Measurements from ENCODE around the gene ZBTB7B. TPM values are rescaled to one million over a fixed set of nuclear protein-coding genes. Genes with fewer than 3 reads are reported as not detected.
A peak's percentile ranks its signal among the peaks of the same experiment; 100 is the strongest.

Gene ZBTB7B
- total and polyA plus RNA-seq, 9 of the 15 experiments (the other 6 are each of a cell fraction or from before 2014, with no cell fraction given) = 0.04 to 46.5 (median 15.2) TPM

DNA sequence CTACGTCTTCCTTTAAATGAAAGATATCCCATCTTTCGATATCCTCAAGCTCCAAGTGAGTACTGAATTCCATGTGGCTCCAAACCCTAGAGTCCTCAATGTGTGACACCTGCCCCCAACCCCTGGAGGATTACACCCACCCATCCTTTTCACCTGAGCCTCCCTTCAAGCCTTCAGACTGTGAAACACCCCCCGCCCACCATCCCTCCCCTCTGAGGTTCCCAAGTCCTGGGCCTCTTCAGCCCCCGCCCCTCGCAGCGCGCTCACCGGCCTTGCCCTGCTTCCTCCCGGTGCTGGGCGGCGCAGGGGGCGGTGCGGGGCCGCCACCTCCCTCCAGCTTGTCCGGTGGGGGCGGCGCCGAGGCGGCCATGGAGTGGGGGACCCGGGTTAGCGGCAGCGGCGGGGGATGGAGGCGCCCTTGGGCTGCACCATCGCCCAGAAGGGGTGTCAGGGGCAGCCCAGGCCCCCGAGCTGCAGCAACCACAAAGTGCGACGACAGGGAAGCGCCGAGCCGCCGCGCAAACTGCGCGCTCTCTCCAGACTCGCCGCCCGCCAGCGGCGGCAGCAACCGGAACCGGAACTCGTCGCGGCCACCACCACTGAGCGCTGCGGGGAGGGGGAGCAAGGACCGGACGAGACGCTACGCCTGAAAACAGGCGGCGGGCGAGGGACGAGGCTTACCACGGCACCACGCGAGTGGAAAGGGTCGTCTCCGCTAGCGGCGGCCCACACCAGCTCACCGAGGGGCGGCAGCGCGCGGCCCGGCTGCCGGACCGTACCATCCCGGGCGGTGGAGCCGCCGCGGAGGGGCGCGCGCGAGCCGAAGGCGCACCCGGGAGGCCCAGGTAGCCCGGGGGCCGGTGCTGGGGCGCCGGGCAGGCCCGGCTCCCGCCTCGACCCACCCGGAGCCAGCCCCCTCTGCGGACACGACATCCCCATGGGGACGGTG lies 41.1 kb upstream of the ZBTB7B start, which contains the start of gene PYGO2 (continued):
- TF ChIP-seq, protein P1, sequence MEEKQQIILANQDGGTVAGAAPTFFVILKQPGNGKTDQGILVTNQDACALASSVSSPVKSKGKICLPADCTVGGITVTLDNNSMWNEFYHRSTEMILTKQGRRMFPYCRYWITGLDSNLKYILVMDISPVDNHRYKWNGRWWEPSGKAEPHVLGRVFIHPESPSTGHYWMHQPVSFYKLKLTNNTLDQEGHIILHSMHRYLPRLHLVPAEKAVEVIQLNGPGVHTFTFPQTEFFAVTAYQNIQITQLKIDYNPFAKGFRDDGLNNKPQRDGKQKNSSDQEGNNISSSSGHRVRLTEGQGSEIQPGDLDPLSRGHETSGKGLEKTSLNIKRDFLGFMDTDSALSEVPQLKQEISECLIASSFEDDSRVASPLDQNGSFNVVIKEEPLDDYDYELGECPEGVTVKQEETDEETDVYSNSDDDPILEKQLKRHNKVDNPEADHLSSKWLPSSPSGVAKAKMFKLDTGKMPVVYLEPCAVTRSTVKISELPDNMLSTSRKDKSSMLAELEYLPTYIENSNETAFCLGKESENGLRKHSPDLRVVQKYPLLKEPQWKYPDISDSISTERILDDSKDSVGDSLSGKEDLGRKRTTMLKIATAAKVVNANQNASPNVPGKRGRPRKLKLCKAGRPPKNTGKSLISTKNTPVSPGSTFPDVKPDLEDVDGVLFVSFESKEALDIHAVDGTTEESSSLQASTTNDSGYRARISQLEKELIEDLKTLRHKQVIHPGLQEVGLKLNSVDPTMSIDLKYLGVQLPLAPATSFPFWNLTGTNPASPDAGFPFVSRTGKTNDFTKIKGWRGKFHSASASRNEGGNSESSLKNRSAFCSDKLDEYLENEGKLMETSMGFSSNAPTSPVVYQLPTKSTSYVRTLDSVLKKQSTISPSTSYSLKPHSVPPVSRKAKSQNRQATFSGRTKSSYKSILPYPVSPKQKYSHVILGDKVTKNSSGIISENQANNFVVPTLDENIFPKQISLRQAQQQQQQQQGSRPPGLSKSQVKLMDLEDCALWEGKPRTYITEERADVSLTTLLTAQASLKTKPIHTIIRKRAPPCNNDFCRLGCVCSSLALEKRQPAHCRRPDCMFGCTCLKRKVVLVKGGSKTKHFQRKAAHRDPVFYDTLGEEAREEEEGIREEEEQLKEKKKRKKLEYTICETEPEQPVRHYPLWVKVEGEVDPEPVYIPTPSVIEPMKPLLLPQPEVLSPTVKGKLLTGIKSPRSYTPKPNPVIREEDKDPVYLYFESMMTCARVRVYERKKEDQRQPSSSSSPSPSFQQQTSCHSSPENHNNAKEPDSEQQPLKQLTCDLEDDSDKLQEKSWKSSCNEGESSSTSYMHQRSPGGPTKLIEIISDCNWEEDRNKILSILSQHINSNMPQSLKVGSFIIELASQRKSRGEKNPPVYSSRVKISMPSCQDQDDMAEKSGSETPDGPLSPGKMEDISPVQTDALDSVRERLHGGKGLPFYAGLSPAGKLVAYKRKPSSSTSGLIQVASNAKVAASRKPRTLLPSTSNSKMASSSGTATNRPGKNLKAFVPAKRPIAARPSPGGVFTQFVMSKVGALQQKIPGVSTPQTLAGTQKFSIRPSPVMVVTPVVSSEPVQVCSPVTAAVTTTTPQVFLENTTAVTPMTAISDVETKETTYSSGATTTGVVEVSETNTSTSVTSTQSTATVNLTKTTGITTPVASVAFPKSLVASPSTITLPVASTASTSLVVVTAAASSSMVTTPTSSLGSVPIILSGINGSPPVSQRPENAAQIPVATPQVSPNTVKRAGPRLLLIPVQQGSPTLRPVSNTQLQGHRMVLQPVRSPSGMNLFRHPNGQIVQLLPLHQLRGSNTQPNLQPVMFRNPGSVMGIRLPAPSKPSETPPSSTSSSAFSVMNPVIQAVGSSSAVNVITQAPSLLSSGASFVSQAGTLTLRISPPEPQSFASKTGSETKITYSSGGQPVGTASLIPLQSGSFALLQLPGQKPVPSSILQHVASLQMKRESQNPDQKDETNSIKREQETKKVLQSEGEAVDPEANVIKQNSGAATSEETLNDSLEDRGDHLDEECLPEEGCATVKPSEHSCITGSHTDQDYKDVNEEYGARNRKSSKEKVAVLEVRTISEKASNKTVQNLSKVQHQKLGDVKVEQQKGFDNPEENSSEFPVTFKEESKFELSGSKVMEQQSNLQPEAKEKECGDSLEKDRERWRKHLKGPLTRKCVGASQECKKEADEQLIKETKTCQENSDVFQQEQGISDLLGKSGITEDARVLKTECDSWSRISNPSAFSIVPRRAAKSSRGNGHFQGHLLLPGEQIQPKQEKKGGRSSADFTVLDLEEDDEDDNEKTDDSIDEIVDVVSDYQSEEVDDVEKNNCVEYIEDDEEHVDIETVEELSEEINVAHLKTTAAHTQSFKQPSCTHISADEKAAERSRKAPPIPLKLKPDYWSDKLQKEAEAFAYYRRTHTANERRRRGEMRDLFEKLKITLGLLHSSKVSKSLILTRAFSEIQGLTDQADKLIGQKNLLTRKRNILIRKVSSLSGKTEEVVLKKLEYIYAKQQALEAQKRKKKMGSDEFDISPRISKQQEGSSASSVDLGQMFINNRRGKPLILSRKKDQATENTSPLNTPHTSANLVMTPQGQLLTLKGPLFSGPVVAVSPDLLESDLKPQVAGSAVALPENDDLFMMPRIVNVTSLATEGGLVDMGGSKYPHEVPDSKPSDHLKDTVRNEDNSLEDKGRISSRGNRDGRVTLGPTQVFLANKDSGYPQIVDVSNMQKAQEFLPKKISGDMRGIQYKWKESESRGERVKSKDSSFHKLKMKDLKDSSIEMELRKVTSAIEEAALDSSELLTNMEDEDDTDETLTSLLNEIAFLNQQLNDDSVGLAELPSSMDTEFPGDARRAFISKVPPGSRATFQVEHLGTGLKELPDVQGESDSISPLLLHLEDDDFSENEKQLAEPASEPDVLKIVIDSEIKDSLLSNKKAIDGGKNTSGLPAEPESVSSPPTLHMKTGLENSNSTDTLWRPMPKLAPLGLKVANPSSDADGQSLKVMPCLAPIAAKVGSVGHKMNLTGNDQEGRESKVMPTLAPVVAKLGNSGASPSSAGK (IDR thresholded peaks at IDR 0.05) = no peak
- TF ChIP-seq ZNF75A (CRISPR knock-in tag; IDR thresholded peaks at IDR 0.05) = peak; percentile 23; the same call in 1 of the 2 replicates
- TF ChIP-seq, protein P2, sequence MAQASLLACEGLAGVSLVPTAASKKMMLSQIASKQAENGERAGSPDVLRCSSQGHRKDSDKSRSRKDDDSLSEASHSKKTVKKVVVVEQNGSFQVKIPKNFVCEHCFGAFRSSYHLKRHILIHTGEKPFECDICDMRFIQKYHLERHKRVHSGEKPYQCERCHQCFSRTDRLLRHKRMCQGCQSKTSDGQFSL (CRISPR knock-in tag; IDR thresholded peaks at IDR 0.05) = no peak
- TF ChIP-seq, protein P2 (tag; IDR thresholded peaks at IDR 0.05) = peak in 1 of 2 experiments; percentile 19; a peak in 1 of 4 replicates
- TF ChIP-seq, protein P3, sequence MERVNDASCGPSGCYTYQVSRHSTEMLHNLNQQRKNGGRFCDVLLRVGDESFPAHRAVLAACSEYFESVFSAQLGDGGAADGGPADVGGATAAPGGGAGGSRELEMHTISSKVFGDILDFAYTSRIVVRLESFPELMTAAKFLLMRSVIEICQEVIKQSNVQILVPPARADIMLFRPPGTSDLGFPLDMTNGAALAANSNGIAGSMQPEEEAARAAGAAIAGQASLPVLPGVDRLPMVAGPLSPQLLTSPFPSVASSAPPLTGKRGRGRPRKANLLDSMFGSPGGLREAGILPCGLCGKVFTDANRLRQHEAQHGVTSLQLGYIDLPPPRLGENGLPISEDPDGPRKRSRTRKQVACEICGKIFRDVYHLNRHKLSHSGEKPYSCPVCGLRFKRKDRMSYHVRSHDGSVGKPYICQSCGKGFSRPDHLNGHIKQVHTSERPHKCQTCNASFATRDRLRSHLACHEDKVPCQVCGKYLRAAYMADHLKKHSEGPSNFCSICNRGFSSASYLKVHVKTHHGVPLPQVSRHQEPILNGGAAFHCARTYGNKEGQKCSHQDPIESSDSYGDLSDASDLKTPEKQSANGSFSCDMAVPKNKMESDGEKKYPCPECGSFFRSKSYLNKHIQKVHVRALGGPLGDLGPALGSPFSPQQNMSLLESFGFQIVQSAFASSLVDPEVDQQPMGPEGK (CRISPR knock-in tag; IDR thresholded peaks at IDR 0.05; ENCODE audit: borderline replicate concordance) = no peak
- TF ChIP-seq, protein P4, sequence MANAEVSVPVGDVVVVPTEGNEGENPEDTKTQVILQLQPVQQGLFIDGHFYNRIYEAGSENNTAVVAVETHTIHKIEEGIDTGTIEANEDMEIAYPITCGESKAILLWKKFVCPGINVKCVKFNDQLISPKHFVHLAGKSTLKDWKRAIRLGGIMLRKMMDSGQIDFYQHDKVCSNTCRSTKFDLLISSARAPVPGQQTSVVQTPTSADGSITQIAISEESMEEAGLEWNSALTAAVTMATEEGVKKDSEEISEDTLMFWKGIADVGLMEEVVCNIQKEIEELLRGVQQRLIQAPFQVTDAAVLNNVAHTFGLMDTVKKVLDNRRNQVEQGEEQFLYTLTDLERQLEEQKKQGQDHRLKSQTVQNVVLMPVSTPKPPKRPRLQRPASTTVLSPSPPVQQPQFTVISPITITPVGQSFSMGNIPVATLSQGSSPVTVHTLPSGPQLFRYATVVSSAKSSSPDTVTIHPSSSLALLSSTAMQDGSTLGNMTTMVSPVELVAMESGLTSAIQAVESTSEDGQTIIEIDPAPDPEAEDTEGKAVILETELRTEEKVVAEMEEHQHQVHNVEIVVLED (CRISPR knock-in tag; IDR thresholded peaks at IDR 0.05) = no peak; the same call in 1 of the 2 replicates
- peak; percentile 47 for TF ChIP-seq SAP30 (IDR thresholded peaks at IDR 0.05; ENCODE audit: borderline replicate concordance, insufficient read depth, low read depth, low read length, poor library complexity, severe bottlenecking)
- TF ChIP-seq FOXP1 (CRISPR knock-in tag; IDR thresholded peaks at IDR 0.05) = no peak

Measured in K562 (cell line).